RWPE2 (cell line): ENCODE data around the gene PAF1.
A peak's percentile ranks its signal among the peaks of the same experiment; 100 is the strongest.

Source experiments
- ATAC-seq: fragments of 200-7000 bp; cut with Tn5 transposase; 3 replicates; pipeline ENCODE4 v1.9.1; 2021; ENCODE audit warnings: low read depth
- DNase-seq: peaks from one replicate; pipeline ENCODE4 v3.0.0-alpha.2; 2020; ENCODE audit warnings: low spot score
- H3K27ac ChIP-seq: fragments of 450-650 bp; 2 replicates; pipeline ENCODE4 v1.5.1; 2017; ENCODE audit warnings: mild to moderate bottlenecking; ENCODE audit not compliant: poor library complexity, severe bottlenecking
- H3K27me3 ChIP-seq: fragments of 250-450 bp; sonication (Bioruptor Pico); 2 replicates; pipeline ENCODE4 v1.5.1; 2021; ENCODE audit warnings: mild to moderate bottlenecking, moderate library complexity; ENCODE audit not compliant: insufficient read depth, poor library complexity, severe bottlenecking
- H3K36me3 ChIP-seq: fragments of 250-450 bp; sonication (Bioruptor Pico); 2 replicates; pipeline ENCODE4 v1.5.1; 2020; ENCODE audit warnings: low read depth, mild to moderate bottlenecking, moderate library complexity
- H3K4me1 ChIP-seq: fragments of 250-450 bp; sonication (Bioruptor Pico); 2 replicates; pipeline ENCODE4 v1.5.1; 2021; ENCODE audit warnings: mild to moderate bottlenecking, moderate library complexity; ENCODE audit not compliant: insufficient read depth, poor library complexity, severe bottlenecking
- H3K4me3 ChIP-seq: fragments of 250-450 bp; sonication (Bioruptor Pico); 2 replicates; pipeline ENCODE4 v1.5.1; 2021; ENCODE audit warnings: mild to moderate bottlenecking, moderate library complexity; ENCODE audit not compliant: severe bottlenecking
- H3K9me3 ChIP-seq: fragments of 250-450 bp; sonication (Bioruptor Pico); 2 replicates; pipeline ENCODE4 v1.5.1; 2021; ENCODE audit warnings: mild to moderate bottlenecking, moderate library complexity; ENCODE audit not compliant: severe bottlenecking
- CTCF ChIP-seq: fragments of 450-650 bp; IDR thresholded peaks from one replicate; pipeline ENCODE4 v1.5.1; 2017; ENCODE audit warnings: mild to moderate bottlenecking, moderate library complexity; ENCODE audit not compliant: poor library complexity, severe bottlenecking

The PAF1 gene

GRCh38 chr19:39372047-39372802 is 18.7 kb downstream of the PAF1 start:
- peak overlapping the region; percentile 9 for H3K27ac ChIP-seq
- no peak for TF ChIP-seq CTCF
- H3K4me3 ChIP-seq: no peak overlapping the region
- ATAC-seq (no peak), DNase-seq (no peak)
- no peaks in the 10 kb centered on the region for H3K4me1 ChIP-seq
- H3K9me3 ChIP-seq: no peaks in the 10 kb centered on the region
- no peaks in the 10 kb centered on the region for H3K27me3 ChIP-seq
- peaks cover 61% of the 10 kb centered on the region for H3K36me3 ChIP-seq

- no peaks in the 10 kb centered on the region for H3K4me1 ChIP-seq
- DNase-seq (no peak), ATAC-seq (no peak)
- peaks cover 50% of the 10 kb centered on the region for H3K36me3 ChIP-seq
- no peak overlapping the region for H3K27ac ChIP-seq
- no peaks in the 10 kb centered on the region for H3K27me3 ChIP-seq
- no peaks in the 10 kb centered on the region for H3K9me3 ChIP-seq
- no peak for TF ChIP-seq CTCF
- H3K4me3 ChIP-seq: no peak overlapping the region
These were observed 20.2 kb downstream of the PAF1 start for GRCh38 chr19:39370735-39371134.

GRCh38 chr19:39369200-39369599 is 21.7 kb downstream of the PAF1 start:
- H3K36me3 ChIP-seq: peaks cover 37% of the 10 kb centered on the region

GRCh38 chr19:39365531-39365930 is 25.4 kb downstream of the PAF1 start:
- Histone ChIP-seq H3K9me3 (no peaks in the 10 kb centered on the region), H3K4me3 (no peak overlapping the region), H3K27me3 (no peaks in the 10 kb centered on the region), H3K36me3 (peaks cover 17% of the 10 kb centered on the region), H3K4me1 (peaks cover 14% of the 10 kb centered on the region), H3K27ac (no peak overlapping the region)
- ATAC-seq (no peak), DNase-seq (no peak)
- TF ChIP-seq CTCF: no peak

More at GRCh38 chr19:39369200-39369599, 21.7 kb downstream of the PAF1 start:
- no peak for ATAC-seq
- no peaks in the 10 kb centered on the region for H3K27me3 ChIP-seq
- DNase-seq: no peak
- H3K27ac ChIP-seq: no peak overlapping the region
- H3K4me1 ChIP-seq: no peaks in the 10 kb centered on the region
- no peaks in the 10 kb centered on the region for H3K9me3 ChIP-seq
- H3K4me3 ChIP-seq: no peak overlapping the region
- TF ChIP-seq CTCF: no peak

GRCh38 chr19:39363901-39364457 is 26.9 kb downstream of the PAF1 start:
- H3K4me3 ChIP-seq: no peak overlapping the region
- DNase-seq: no peak
- TF ChIP-seq CTCF: no peak

More at GRCh38 chr19:39363901-39364457, 26.9 kb downstream of the PAF1 start:
- no peak for ATAC-seq
- H3K27me3 ChIP-seq: no peaks in the 10 kb centered on the region
- peaks cover 22% of the 10 kb centered on the region for H3K36me3 ChIP-seq
- peak overlapping the region; percentile 65 for H3K27ac ChIP-seq
- peaks cover 14% of the 10 kb centered on the region for H3K4me1 ChIP-seq
- H3K9me3 ChIP-seq: no peaks in the 10 kb centered on the region
